Ovary (tissue), 9 donors: Measurements from ENCODE around the gene NKAIN2. TPM values are rescaled to one million over a fixed set of nuclear protein-coding genes. Genes with fewer than 3 reads are reported as not detected.

Experiments used
- DNase-seq, 5 donors: peaks; one replicate each; pipeline ENCODE4 v3.0.0-alpha.2; 2019 to 2020
- H3K27ac ChIP-seq, 2 donors: fragments of 200-600 bp; one replicate each; pipeline versions ENCODE4 v1.5.1 to v1.8.0; 2019 to 2022
- H3K27me3 ChIP-seq: fragments of 200-600 bp; one replicate; pipeline ENCODE4 v1.8.0; 2022
- H3K36me3 ChIP-seq: fragments of 200-600 bp; sonication (generic); one replicate; pipeline ENCODE4 v1.5.1; 2019
- H3K4me1 ChIP-seq: one replicate; pipeline ENCODE4 v1.8.1; 2013; ENCODE audit warnings: mild to moderate bottlenecking, moderate library complexity; ENCODE audit not compliant: insufficient read depth
- H3K4me3 ChIP-seq: fragments of 200-600 bp; sonication (generic); one replicate; pipeline ENCODE4 v1.5.1; 2017
- H3K9me3 ChIP-seq, 2 donors: fragments of 200-600 bp in 1 of 2; sonication (generic) in 1 of 2; one replicate each; pipeline versions ENCODE4 v1.5.1 to v1.8.1; 2013 to 2019; ENCODE audit warnings: mild to moderate bottlenecking in 1 of 2, moderate library complexity in 1 of 2
- EP300 ChIP-seq: sonication (generic); formaldehyde crosslinking; IDR thresholded peaks from one replicate; pipeline ENCODE4 v1.6.1; 2017; ENCODE audit warnings: antibody characterized with exemption
- POLR2A ChIP-seq: fragments of 450-650 bp; IDR thresholded peaks from one replicate; pipeline ENCODE4 v1.6.1; 2017; ENCODE audit warnings: antibody characterized with exemption, mild to moderate bottlenecking, moderate library complexity
- WGBS, 3 donors: extraction: QIAGEN DNeasy Blood & Tissue Kit in 1 of 3; methylation state at CpG; one replicate each; pipeline versions ENCODE4 v1.1.5 to v1.1.7; 2013 to 2017; 5-methylcytosine and 5-hydroxymethylcytosine counted together
- intact Hi-C, 4 donors: fragments of 100-400 bp; cut with DNase I; formaldehyde crosslinking; loops; one replicate each; pipeline versions ENCODE4 v1.11.0 to v1.15.1; 2022 to 2023
- polyA plus RNA-seq, 2 donors: library from polyadenylated mRNA; stranded (reverse); fragments of 200-250 nt in 1 of 2; fragments of 350-450 nt in 1 of 2; fragmentation: Illumina TruSeq in 1 of 2; extraction: RNeasy Lipid Tissue Mini Kit (QIAGEN cat#74804) in 1 of 2; gene quantifications; one replicate each; pipeline ENCODE4 v1.2.3, GENCODE V29; 2013 to 2014
- total RNA-seq, 7 donors: library from RNA; depleted of rRNA in 2 of 7; stranded (reverse); fragments of >200 nt in 2 of 7; fragmentation: NEBNext Ultra II Directional in 3 of 7; extraction: Animal tissue kit (Norgen Biotek cat#: 25700) in 3 of 7; gene quantifications; one replicate each; pipeline versions ENCODE4 v1.1.0 to v1.2.4, GENCODE V29; 2016 to 2023
- TF ChIP-seq, protein P1 (sequence below), 3 donors: fragments of 450-650 bp in 2 of 3; fragments of 200-600 bp in 1 of 3; IDR thresholded peaks; one replicate each; pipeline versions ENCODE4 v1.5.1 to v1.8.0; 2016 to 2022; ENCODE audit warnings: antibody characterized with exemption in 3 of 3, mild to moderate bottlenecking in 1 of 3
- donor health status: DM: no; HTN: no; CAD: no; lungs with moderate emphysema.
- donor health status: DM: no; HTN: no; CAD: no.
- donor health status: Bipolar disorder and iron deficiency.
- donor health status: DM: yes; HTN: yes; CAD: no.
- donor health status: DM: no; HTN: no; CAD: no.
- donor health status: DM: yes; HTN: yes; CAD: no.

Gene NKAIN2
- total and polyA plus RNA-seq, 9 donors: 0.13 to 1.0 (median 0.40) TPM; not detected in 4

DNA sequence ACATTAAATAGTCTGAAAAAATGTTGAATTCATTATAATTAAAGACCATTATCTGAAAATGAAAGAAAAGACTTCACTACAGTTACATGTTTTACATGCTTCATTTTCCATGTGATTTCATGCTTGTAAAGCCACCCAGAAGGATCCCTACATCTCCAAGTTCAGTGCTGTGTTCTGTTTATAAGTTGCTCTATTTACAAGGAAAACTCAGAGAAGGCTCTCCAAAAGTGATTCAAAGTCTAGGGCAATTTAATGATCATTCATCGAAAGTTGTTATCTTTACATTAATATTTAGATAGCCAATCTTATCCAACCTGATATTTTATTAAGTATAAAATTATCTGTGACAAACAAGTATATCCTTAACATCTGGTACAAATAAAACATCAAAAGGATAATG is 663.7 kb downstream of the NKAIN2 start:
- intact Hi-C loops: no loop called here
- Histone ChIP-seq H3K27me3 (no peaks in the 10 kb centered on the region), H3K4me3 (no peak overlapping the region), H3K4me1 (no peaks in the 10 kb centered on the region), H3K27ac (no peak overlapping the region), H3K36me3 (no peaks in the 10 kb centered on the region), H3K9me3 (no peaks in the 10 kb centered on the region)
- 87 to 97% (median 95%) methylated on average over 1 of the region's 1 CpG for WGBS, 3 donors
- no peak for DNase-seq
- no peak for TF ChIP-seq EP300
- no peak for TF ChIP-seq POLR2A
- TF ChIP-seq, protein P1, sequence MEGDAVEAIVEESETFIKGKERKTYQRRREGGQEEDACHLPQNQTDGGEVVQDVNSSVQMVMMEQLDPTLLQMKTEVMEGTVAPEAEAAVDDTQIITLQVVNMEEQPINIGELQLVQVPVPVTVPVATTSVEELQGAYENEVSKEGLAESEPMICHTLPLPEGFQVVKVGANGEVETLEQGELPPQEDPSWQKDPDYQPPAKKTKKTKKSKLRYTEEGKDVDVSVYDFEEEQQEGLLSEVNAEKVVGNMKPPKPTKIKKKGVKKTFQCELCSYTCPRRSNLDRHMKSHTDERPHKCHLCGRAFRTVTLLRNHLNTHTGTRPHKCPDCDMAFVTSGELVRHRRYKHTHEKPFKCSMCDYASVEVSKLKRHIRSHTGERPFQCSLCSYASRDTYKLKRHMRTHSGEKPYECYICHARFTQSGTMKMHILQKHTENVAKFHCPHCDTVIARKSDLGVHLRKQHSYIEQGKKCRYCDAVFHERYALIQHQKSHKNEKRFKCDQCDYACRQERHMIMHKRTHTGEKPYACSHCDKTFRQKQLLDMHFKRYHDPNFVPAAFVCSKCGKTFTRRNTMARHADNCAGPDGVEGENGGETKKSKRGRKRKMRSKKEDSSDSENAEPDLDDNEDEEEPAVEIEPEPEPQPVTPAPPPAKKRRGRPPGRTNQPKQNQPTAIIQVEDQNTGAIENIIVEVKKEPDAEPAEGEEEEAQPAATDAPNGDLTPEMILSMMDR (IDR thresholded peaks at IDR 0.05): no peak

DNA sequence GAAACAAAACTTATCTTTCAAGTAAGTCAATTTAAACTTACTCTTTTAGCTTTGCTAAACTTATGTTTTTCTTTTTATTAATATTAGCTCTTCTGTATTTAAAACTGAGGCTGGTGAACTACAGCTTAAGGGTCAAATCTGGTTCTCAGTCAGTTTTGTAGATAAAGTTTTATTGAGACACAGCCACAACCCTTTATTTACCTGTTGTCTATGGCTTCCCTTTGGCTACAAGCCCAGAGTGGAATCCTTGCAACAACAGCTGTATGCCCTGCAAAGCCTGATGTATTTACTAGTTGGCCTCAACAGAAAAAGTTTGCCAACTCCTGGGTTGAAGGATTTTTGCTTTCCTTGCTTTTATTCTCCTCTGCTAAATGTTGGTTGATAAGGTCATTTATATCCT is 667.1 kb downstream of the NKAIN2 start:
- no peaks in the 10 kb centered on the region for H3K4me1 ChIP-seq
- TF ChIP-seq POLR2A (no peak), EP300 (no peak)
- TF ChIP-seq, protein P1 (IDR thresholded peaks at IDR 0.05): no peak
- H3K36me3 ChIP-seq: no peaks in the 10 kb centered on the region
- no peak for DNase-seq
- H3K27me3 ChIP-seq: no peaks in the 10 kb centered on the region
- H3K27ac ChIP-seq: no peak overlapping the region
- intact Hi-C loops: no loop called here
- H3K9me3 ChIP-seq: no peaks in the 10 kb centered on the region
- no peak overlapping the region for H3K4me3 ChIP-seq

DNA sequence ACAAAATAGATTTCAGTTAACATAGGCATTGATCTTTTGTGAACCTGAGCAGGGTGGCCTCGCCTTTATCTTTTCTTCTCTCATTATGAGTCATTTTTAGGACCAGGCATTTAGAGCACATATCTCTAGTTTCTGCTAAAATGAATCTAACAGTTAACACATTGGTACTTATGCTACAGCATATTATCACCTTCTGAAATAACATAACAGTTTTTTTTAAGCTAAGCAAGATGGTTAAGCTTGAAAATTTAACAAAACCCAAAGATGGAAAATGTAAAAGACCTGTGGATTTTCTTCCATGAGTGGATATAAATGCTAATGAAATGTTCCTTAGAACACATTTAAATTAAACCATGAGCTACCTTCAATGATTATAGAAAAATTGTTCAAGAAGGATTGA is 671.5 kb downstream of the NKAIN2 start:
- Histone ChIP-seq H3K27me3 (no peaks in the 10 kb centered on the region), H3K36me3 (no peaks in the 10 kb centered on the region), H3K9me3 (no peaks in the 10 kb centered on the region), H3K4me3 (no peak overlapping the region), H3K4me1 (no peaks in the 10 kb centered on the region), H3K27ac (no peak overlapping the region)
- intact Hi-C loops: no loop called here
- DNase-seq: no peak
- 48 to 68% (median 55%) methylated on average over 1 of the region's 1 CpG for WGBS, 3 donors
- TF ChIP-seq EP300 (no peak), POLR2A (no peak)
- TF ChIP-seq, protein P1 (IDR thresholded peaks at IDR 0.05): no peak

DNA sequence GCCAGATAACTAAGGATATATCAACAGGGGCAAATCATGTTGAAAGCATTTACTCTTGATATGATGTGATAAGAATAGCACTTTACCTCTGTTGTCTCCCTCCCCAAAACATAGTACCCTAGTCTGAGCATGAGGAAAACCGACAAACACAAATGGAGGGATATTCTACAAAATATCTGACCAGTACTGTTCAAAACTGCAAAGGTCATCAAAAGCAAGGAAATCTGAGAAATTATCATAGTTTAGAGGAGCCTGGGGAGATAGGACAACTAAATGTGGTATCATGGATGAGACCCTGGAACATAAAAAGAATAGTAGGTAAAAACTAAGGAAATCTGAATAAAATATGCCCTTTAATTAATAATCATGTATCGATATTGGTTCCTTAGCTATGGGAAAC is 675.2 kb downstream of the NKAIN2 start:
- DNase-seq: no peak
- no peak overlapping the region for H3K27ac ChIP-seq
- no peaks in the 10 kb centered on the region for H3K36me3 ChIP-seq
- H3K4me1 ChIP-seq: no peaks in the 10 kb centered on the region
- 90 to 97% (median 95%) methylated on average over 2 of the region's 2 CpGs for WGBS, 3 donors
- intact Hi-C loops: no loop called here
- TF ChIP-seq EP300: no peak
- no peak for TF ChIP-seq POLR2A
- TF ChIP-seq, protein P1 (IDR thresholded peaks at IDR 0.05): no peak
- H3K27me3 ChIP-seq: no peaks in the 10 kb centered on the region
- no peaks in the 10 kb centered on the region for H3K9me3 ChIP-seq
- H3K4me3 ChIP-seq: no peak overlapping the region

DNA sequence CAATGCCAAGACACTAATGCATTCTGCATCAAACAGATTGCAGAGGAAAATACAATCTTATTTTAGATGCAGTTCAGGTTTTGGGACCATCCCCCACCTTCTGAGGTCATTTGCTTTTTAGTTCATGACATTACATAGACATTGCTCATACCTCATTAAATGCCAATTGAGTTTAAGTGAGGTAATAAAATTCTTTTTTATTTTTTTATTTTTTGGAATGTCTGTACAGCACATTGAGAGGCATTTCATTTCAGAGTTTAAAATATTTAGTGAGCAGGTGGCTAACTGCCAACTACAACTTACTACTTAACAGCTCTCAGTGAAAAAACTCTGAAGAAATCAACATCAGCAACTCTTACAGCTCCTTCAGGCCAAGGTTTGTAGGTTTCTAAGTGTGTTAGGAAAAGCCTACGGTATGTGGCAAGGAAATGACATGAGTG is 676.3 kb downstream of the NKAIN2 start:
- no peaks in the 10 kb centered on the region for H3K36me3 ChIP-seq
- no peak overlapping the region for H3K27ac ChIP-seq
- no peak for DNase-seq
- H3K4me3 ChIP-seq: no peak overlapping the region
- 68 to 80% (median 80%) methylated on average over 1 of the region's 1 CpG for WGBS, 3 donors
- H3K4me1 ChIP-seq: no peaks in the 10 kb centered on the region
- no peaks in the 10 kb centered on the region for H3K9me3 ChIP-seq
- intact Hi-C loops: no loop called here
- TF ChIP-seq, protein P1 (IDR thresholded peaks at IDR 0.05): no peak
- TF ChIP-seq EP300 (no peak), POLR2A (no peak)
- no peaks in the 10 kb centered on the region for H3K27me3 ChIP-seq
